ENCODE measurements around the gene TEX35.

Gene TEX35

GRCh38 chr1:178530037-178530402 lies 17.1 kb downstream of the TEX35 start (continued):
- TF ChIP-seq TSHZ1 (tag by site-specific recombination; IDR thresholded peaks at IDR 0.05; ENCODE audit: borderline replicate concordance) = peak; percentile 48; the same call in 1 of the 2 replicates
- TF ChIP-seq ZXDB (tag by site-specific recombination; IDR thresholded peaks at IDR 0.05) = 0 out of 2 replicates have a peak, but pooled peaks have one; percentile 40
- no peak for TF ChIP-seq HOXD13 (CRISPR knock-in tag; IDR thresholded peaks at IDR 0.05; ENCODE audit: borderline replicate concordance)
- TF ChIP-seq ZNF311 (tag by site-specific recombination; IDR thresholded peaks at IDR 0.05; ENCODE audit: borderline replicate concordance) = no peak
- peak; percentile 74 for TF ChIP-seq PRDM10 (tag by site-specific recombination; IDR thresholded peaks at IDR 0.05)
- TF ChIP-seq ZNF223 (tag by site-specific recombination; IDR thresholded peaks at IDR 0.05) = no peak
- TF ChIP-seq RBAK (tag by site-specific recombination; IDR thresholded peaks at IDR 0.05) = no peak
- peak; percentile 56; the same call in 1 of the 2 replicates for TF ChIP-seq ZNF398 (tag by site-specific recombination; IDR thresholded peaks at IDR 0.05)
- peak; percentile 45; the same call in 1 of the 2 replicates for TF ChIP-seq ZNF76 (tag by site-specific recombination; IDR thresholded peaks at IDR 0.05; ENCODE audit: borderline replicate concordance, low read depth)
- TF ChIP-seq ZEB2 (tag by site-specific recombination; IDR thresholded peaks at IDR 0.05) = peak; percentile 69
- TF ChIP-seq ZNF830 (tag by site-specific recombination; IDR thresholded peaks at IDR 0.05; ENCODE audit: low read depth) = no peak
- no peak for TF ChIP-seq ZNF26 (tag by site-specific recombination; IDR thresholded peaks at IDR 0.05)
- TF ChIP-seq TCF7L2 (IDR thresholded peaks at IDR 0.05; ENCODE audit: borderline replicate concordance, low read depth, low read length) = no peak
- no peak for TF ChIP-seq ZNF768 (tag by site-specific recombination; IDR thresholded peaks at IDR 0.05)
- no peak for TF ChIP-seq ZNF433 (tag by site-specific recombination; IDR thresholded peaks at IDR 0.05; ENCODE audit: low read depth)
- no peak for TF ChIP-seq ZNF140 (tag by site-specific recombination; IDR thresholded peaks at IDR 0.05)
- TF ChIP-seq ZNF544 (tag by site-specific recombination; IDR thresholded peaks at IDR 0.05) = no peak
- TF ChIP-seq ZNF292 (tag by site-specific recombination; IDR thresholded peaks at IDR 0.05; ENCODE audit: borderline replicate concordance, low read depth) = no peak
- TF ChIP-seq ZNF146 (tag by site-specific recombination; IDR thresholded peaks at IDR 0.05) = no peak
- TF ChIP-seq ZNF548 (tag by site-specific recombination; IDR thresholded peaks at IDR 0.05) = no peak
- no peak for TF ChIP-seq ZBTB49 (tag by site-specific recombination; IDR thresholded peaks at IDR 0.05; ENCODE audit: low read depth)
- TF ChIP-seq ZNF473 (tag by site-specific recombination; IDR thresholded peaks at IDR 0.05) = no peak
- no peak for TF ChIP-seq ZNF350 (tag by site-specific recombination; IDR thresholded peaks at IDR 0.05)
- TF ChIP-seq ZNF837 (tag by site-specific recombination; IDR thresholded peaks at IDR 0.05) = no peak
- no peak for TF ChIP-seq ATF2 (tag by site-specific recombination; IDR thresholded peaks at IDR 0.05; ENCODE audit: low read depth)

All from HEK293 (cell line).